T-helper 17 cell (primary cell): ENCODE measurements around the gene MSRB2. TPM values are rescaled to one million over a fixed set of nuclear protein-coding genes. Genes with fewer than 3 reads are reported as not detected.
A peak's percentile ranks its signal among the peaks of the same experiment; 100 is the strongest.
"Not testable (repeated sequence)": the region's sequence is repeated elsewhere in the genome, so short reads cannot be mapped to it uniquely, and the experiment has no call there.

Source experiments
- ATAC-seq: fragments of 150-1000 bp; cut with Tn5 transposase; 2 replicates; pipeline ENCODE4 v1.10.0; 2021; ENCODE audit warnings: mild to moderate bottlenecking, moderate library complexity
- DNase-seq, 3 donors: peaks; one replicate each; pipeline versions ENCODE4 v3.0.0 to v3.0.0-alpha.2; 2020 to 2021
- H3K9me3 ChIP-seq: one replicate; pipeline ENCODE4 v1.7.0; 2013; ENCODE audit warnings: low read length, mild to moderate bottlenecking; ENCODE audit not compliant: control insufficient read depth, poor library complexity, severe bottlenecking
- H3K27ac Mint-ChIP-seq: one replicate; pipeline ENCODE4 v1.8.0; 2022; ENCODE audit warnings: mild to moderate bottlenecking, moderate library complexity, mixed read lengths
- H3K27me3 Mint-ChIP-seq: one replicate; pipeline ENCODE4 v1.8.0; 2022; ENCODE audit warnings: mixed read lengths
- H3K36me3 Mint-ChIP-seq: one replicate; pipeline ENCODE4 v1.8.0; 2022; ENCODE audit warnings: low read depth, mixed read lengths
- H3K4me1 Mint-ChIP-seq: one replicate; pipeline ENCODE4 v1.8.0; 2022; ENCODE audit warnings: mild to moderate bottlenecking, mixed read lengths
- H3K4me3 Mint-ChIP-seq: one replicate; pipeline ENCODE4 v1.8.0; 2022; ENCODE audit warnings: mild to moderate bottlenecking, moderate library complexity, mixed read lengths
- total RNA-seq, 4 donors: library from RNA in 2 of 4; stranded (reverse) in 2 of 4; gene quantifications; one replicate each; pipeline ENCODE4 v1.2.3 and lab custom pipeline; 2022 to 2026

The MSRB2 gene
- total RNA-seq, 2 donors from 2014 or later, result 1.1 to 6.2 TPM

DNA sequence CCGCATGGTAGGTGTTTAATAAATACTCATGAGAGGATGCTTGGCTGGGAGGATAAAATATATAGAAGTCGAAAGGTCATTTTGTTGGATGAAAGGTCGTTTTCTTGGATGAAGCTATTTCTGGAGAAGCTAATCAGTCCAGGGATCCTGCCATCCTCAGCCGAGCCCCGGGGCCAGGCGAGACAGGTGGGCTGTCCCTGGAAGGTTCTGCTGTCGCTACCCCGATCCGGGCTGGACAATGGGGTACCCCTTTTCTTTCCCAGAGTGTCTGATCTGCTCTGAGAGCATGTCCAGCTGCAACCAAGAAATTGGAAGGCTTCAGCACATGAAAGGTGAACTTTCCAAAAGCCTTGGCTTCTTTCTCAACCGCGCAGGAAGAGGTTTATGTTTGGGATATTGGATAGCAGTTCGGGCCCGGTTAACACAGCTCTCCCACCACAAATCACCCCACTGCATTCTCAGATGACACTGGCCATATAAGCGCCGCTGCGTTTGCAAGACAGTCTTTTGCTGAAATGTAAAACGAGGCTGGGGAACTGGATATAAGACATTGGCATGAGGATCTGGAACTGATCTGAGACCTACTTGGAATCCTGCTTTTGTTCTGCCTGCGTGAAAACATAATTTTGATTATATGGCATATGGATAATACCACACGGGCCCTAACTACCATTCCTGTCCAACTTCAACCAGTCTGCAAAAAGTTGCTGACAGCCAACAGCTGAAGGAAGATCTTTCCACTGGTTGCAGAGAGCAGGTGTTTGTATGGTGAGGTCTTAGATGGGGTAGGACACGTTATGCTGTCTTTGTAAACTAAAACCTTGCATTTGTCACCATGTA is 31.2 kb upstream of the MSRB2 start:
- Mint-ChIP-seq H3K27ac (no peak overlapping the region), H3K4me1 (peaks cover 4% of the 10 kb centered on the region), H3K36me3 (no peaks in the 10 kb centered on the region), H3K27me3 (peaks cover 22% of the 10 kb centered on the region), H3K4me3 (no peak overlapping the region)
- DNase-seq (no peak), ATAC-seq (no peak)
- H3K9me3 ChIP-seq, result no peaks in the 10 kb centered on the region

GRCh38 chr10:23064813-23065114 is 30.6 kb upstream of the MSRB2 start:
- H3K27me3 Mint-ChIP-seq, result peaks cover 28% of the 10 kb centered on the region
- H3K9me3 ChIP-seq, H3K27ac Mint-ChIP-seq, ATAC-seq, DNase-seq, H3K4me3 Mint-ChIP-seq, H3K4me1 Mint-ChIP-seq, H3K36me3 Mint-ChIP-seq: not testable (repeated sequence)

DNA sequence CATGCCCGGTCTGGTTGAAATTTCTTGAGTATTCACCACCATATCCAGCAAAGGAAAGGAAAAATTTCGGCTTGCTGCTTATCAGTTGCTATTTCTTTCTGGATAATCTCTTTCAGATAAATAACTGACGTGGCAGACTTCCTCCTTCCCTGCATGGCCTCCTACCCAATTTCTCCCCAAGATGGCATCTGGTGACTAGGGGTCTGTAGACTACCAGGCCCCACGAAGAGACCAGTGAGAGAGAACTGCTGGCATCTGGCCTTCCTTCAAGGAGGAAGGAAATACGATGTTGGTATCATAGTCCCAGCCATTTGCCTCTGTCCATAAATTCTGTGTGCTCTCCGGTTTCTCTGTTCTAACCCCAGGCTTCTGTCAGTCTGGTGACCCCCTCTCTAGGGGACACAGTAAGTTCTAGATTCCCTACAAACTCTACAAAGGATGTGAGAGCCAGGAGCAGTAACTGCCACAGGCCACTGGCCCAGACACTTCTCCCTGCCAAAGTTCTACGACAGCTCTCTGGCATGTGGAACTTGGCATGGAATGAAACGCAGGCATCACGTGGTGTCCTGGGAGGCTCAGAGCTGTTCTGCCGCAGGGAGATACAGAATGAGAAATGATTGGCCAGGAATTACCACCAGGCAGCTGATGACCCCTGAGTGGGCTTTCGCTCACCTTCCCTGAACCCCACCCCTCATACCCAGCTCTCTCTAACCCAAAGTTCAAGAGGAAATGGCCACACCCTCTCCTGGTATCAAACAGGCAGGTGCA is 30.0 kb upstream of the MSRB2 start:
- Mint-ChIP-seq H3K27ac (no peak overlapping the region), H3K27me3 (peaks cover 28% of the 10 kb centered on the region), H3K36me3 (no peaks in the 10 kb centered on the region), H3K4me3 (no peak overlapping the region), H3K4me1 (peaks cover 4% of the 10 kb centered on the region)
- ATAC-seq (no peak), DNase-seq (no peak)
- H3K9me3 ChIP-seq, result no peaks in the 10 kb centered on the region

GRCh38 chr10:23067337-23067736 is 28.0 kb upstream of the MSRB2 start:
- no peak overlapping the region for H3K4me3 Mint-ChIP-seq
- ATAC-seq, result no peak

DNA sequence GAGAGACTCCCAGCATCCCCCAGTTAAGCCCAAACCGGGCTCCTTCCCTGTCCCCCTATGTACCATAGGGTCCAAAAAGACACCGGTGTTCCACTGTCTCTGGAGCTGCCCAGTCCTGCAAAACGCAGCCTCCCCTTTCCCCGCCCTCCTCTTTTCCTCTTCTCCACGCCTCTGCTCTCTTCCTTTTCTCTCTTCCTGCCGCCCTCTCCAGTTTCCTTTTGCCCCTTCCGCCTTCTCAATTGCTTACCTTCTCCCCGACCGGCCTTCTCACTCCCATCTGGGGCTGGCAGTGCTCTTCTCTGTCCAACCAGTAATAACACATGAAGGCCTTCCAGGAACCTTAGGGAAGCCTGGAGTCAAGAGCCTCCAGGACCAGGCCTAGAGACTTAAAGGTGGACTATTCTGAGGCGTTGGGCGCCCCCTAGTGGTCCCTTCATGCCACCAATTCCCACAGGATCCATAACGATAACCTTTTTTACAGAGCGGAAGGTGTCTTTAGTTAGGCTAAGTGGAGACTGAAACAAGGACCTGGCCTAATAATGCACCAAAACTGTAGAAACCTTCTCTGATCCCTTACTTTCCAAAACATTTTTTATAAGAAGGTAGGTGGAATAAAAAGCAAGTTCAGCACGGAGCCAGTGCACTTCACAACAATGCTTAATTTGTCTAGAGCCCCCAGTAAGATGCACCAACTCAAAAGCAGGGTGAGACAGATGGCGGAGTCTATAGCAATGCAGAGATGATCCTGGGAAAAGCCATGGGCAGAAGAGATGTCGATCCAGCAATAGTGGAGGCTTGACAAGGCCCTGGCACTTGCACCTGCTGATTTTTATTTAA is 27.2 kb upstream of the MSRB2 start:
- H3K4me1 Mint-ChIP-seq, result peaks cover 4% of the 10 kb centered on the region
- peaks cover 27% of the 10 kb centered on the region for H3K27me3 Mint-ChIP-seq
- no peaks in the 10 kb centered on the region for H3K36me3 Mint-ChIP-seq
- no peak overlapping the region for H3K27ac Mint-ChIP-seq
- ATAC-seq (peak; percentile 66), DNase-seq (peak; percentile 45 to 50 (median 48))
- no peaks in the 10 kb centered on the region for H3K9me3 ChIP-seq
- no peak overlapping the region for H3K4me3 Mint-ChIP-seq

More at GRCh38 chr10:23067337-23067736, 28.0 kb upstream of the MSRB2 start:
- Mint-ChIP-seq H3K4me1 (peaks cover 4% of the 10 kb centered on the region), H3K36me3 (no peaks in the 10 kb centered on the region), H3K27ac (no peak overlapping the region), H3K27me3 (peaks cover 23% of the 10 kb centered on the region)
- no peaks in the 10 kb centered on the region for H3K9me3 ChIP-seq
- DNase-seq, result no peak

- Mint-ChIP-seq H3K36me3 (no peaks in the 10 kb centered on the region), H3K4me1 (peaks cover 4% of the 10 kb centered on the region), H3K27ac (no peak overlapping the region), H3K4me3 (no peak overlapping the region), H3K27me3 (peaks cover 25% of the 10 kb centered on the region)
- H3K9me3 ChIP-seq, result no peaks in the 10 kb centered on the region
- DNase-seq (no peak), ATAC-seq (no peak)
These were observed 26.2 kb upstream of the MSRB2 start for GRCh38 chr10:23069019-23069815.

- H3K36me3 Mint-ChIP-seq, ATAC-seq, H3K27ac Mint-ChIP-seq, H3K9me3 ChIP-seq, H3K4me1 Mint-ChIP-seq, H3K4me3 Mint-ChIP-seq, DNase-seq: not testable (repeated sequence)
- peaks cover 28% of the 10 kb centered on the region for H3K27me3 Mint-ChIP-seq
These were observed 25.1 kb upstream of the MSRB2 start for GRCh38 chr10:23070092-23070912.

- no peaks in the 10 kb centered on the region for H3K9me3 ChIP-seq
- ATAC-seq, result no peak
- Mint-ChIP-seq H3K27me3 (peaks cover 33% of the 10 kb centered on the region), H3K4me1 (peaks cover 4% of the 10 kb centered on the region), H3K4me3 (no peak overlapping the region), H3K36me3 (no peaks in the 10 kb centered on the region), H3K27ac (no peak overlapping the region)
- DNase-seq, result no peak
These were observed 24.5 kb upstream of the MSRB2 start for GRCh38 chr10:23070913-23071218.

GRCh38 chr10:23072593-23072992 is 22.8 kb upstream of the MSRB2 start:
- not testable (repeated sequence) for H3K36me3 Mint-ChIP-seq, H3K4me1 Mint-ChIP-seq, ATAC-seq, H3K4me3 Mint-ChIP-seq, H3K27ac Mint-ChIP-seq, H3K9me3 ChIP-seq, DNase-seq
- H3K27me3 Mint-ChIP-seq, result peaks cover 46% of the 10 kb centered on the region

DNA sequence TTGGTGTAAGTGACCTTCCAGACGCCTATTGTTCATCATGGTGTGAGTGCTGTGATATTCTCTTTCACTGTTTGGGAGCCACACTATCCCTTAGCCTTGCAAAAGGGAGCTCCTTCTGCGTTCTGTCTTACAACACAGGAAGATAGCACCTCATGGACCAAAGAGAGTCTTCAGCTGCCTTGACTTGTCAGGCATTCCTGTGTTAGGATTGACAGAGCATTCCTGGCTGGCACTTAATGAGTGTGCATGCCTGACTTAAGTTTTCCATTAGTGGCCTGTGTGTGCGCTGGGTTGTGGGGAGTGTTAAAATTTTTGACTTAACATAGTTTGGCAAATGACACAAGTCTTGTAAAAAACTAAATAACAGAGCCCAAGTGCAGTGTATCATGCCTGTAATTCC is 21.9 kb upstream of the MSRB2 start:
- Mint-ChIP-seq H3K27me3 (peaks cover 44% of the 10 kb centered on the region), H3K4me3 (no peak overlapping the region), H3K27ac (no peak overlapping the region), H3K36me3 (no peaks in the 10 kb centered on the region), H3K4me1 (no peaks in the 10 kb centered on the region)
- no peaks in the 10 kb centered on the region for H3K9me3 ChIP-seq
- no peak for ATAC-seq
- DNase-seq, result no peak

DNA sequence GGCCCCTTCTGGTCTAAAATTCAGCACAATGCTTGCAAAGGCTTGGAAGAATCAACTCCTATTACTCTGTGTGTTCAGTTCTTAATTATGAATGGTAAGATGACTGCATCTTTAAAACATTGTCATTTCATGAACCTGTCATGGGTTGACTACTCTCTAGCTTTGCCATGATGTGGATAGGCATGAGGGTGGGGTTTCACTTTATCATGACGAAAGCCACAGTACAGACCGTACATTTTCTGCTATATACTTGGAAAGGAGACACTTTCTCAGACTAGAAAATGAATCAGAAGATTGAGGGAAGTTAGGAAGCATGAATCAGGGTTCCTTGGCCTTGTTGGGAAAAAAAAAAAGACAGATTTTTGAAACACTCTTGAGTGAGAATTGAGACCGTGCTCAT is 19.7 kb upstream of the MSRB2 start:
- ATAC-seq (no peak), DNase-seq (no peak)
- H3K27me3 Mint-ChIP-seq, result peaks cover 53% of the 10 kb centered on the region
- no peaks in the 10 kb centered on the region for H3K9me3 ChIP-seq
- no peaks in the 10 kb centered on the region for H3K4me1 Mint-ChIP-seq
- no peak overlapping the region for H3K4me3 Mint-ChIP-seq
- no peak overlapping the region for H3K27ac Mint-ChIP-seq
- peaks cover 3% of the 10 kb centered on the region for H3K36me3 Mint-ChIP-seq

- no peaks in the 10 kb centered on the region for H3K4me1 Mint-ChIP-seq
- no peak for ATAC-seq
- peaks cover 69% of the 10 kb centered on the region for H3K27me3 Mint-ChIP-seq
These were observed 17.3 kb upstream of the MSRB2 start for GRCh38 chr10:23078114-23078513.

More at GRCh38 chr10:23078114-23078513, 17.3 kb upstream of the MSRB2 start:
- Mint-ChIP-seq H3K27ac (no peak overlapping the region), H3K4me3 (no peak overlapping the region), H3K36me3 (peaks cover 3% of the 10 kb centered on the region)
- H3K9me3 ChIP-seq, result no peaks in the 10 kb centered on the region
- no peak for DNase-seq
